GM19467 (cell line): ENCODE measurements around the gene STX7.

Source experiments
- ATAC-seq: cut with Tn5 transposase; IDR thresholded peaks from one replicate; pipeline ENCODE4 v1.9.1; 2021; ENCODE audit warnings: mild to moderate bottlenecking, moderate library complexity; ENCODE audit not compliant: unreplicated experiment

The STX7 gene

DNA sequence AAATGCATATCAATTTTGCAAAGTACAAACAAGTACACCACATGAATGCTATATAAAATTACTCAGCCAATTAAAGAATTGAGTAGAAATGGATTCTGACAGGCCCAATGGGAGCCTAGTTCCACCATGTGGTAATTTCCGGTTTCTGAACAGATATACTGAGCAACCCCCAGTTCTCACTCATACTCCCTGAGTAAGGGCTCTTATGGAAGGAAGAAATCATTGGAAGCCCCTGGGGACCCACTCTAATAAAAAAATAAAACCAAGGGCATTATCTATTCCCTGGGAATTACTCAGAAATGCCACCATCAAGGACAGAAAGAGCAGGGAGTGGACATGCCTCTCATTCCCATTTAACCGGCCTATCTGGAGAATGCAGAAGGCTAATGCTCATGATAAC, 34.6 kb downstream of the STX7 start:
- ATAC-seq, result no peak

DNA sequence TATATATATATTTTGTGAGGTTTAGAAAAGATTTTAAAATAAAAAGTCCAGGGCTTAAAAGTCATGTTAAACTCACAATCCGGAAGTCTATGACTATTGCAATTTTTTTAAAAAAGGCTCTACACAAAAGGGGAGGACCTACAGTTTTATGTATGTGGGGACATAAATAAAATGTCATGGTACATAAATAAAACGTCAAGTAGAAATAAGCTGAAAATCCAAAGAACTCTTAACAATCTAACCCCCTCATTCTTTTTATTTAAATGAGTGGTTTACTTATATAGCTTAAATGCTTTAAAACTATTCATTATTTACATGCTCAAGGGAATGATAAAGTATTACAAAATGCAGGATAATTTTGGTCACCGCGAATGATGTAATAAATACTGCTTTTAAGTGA, 36.2 kb downstream of the STX7 start:
- no peak for ATAC-seq

- ATAC-seq, result no peak
Observed at GRCh38 chr6:132475925-132476324, 37.0 kb downstream of the STX7 start.

GRCh38 chr6:132471787-132472186, 41.1 kb downstream of the STX7 start:
- ATAC-seq, result no peak

DNA sequence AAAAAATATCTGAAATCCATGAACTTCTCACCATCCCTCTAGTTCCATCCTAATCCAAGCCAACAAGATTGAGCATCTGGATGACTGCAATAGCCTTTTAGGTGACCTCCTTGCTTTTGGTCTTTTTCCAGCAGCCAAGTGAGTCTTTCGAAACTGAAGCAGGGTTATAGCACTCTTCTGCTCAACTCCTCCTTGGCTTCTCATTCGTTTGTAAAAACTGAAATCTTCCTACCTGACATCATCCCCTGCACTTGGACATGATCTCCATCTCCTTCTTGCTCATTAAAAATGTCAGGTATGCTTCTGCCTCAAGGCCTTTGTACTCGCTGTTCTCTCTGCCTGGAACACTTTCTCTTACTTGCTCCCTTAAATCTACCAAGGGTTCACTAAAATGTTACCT, 46.0 kb downstream of the STX7 start:
- no peak for ATAC-seq

GRCh38 chr6:132465530-132466485, 47.1 kb downstream of the STX7 start:
- peak; percentile 68 for ATAC-seq

- ATAC-seq, result no peak
Observed at GRCh38 chr6:132464538-132465256, 48.2 kb downstream of the STX7 start.

GRCh38 chr6:132461958-132462357, 51.0 kb downstream of the STX7 start:
- no peak for ATAC-seq

GRCh38 chr6:132459605-132459952, 53.3 kb downstream of the STX7 start:
- no peak for ATAC-seq

DNA sequence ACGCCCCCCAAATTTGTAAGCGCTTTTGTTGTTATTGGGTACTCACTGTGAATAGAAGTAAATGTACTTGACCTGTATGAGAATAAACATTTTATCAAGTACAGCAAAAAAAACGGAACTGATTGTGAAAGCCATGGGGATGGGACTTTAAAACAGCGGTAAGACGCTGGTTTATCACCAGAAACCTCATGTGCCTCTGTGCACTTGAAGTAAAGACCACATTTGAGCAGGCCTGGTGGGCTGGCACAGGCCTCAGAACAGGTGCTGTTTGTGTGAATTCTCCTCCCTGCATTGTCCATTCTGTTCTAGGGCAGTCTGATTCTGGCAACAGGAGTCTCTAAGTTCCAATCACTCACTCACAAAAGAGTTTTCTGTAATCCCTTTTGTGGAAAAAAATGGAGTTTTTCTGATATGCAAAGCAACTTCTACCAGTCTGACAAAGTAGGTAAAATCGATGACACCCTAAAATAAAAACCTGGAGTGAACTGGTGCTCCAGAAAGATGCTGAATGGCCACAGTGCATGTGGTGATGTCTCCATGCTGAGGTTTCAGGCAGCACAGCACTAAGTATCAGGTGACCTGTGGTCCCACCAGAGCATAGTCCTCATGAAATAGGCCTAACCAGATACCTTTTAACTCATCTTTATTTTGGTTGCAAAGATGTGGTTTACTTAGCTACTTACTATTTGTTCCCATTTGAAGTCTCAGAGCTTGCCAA, 53.9 kb downstream of the STX7 start:
- no peak for ATAC-seq

DNA sequence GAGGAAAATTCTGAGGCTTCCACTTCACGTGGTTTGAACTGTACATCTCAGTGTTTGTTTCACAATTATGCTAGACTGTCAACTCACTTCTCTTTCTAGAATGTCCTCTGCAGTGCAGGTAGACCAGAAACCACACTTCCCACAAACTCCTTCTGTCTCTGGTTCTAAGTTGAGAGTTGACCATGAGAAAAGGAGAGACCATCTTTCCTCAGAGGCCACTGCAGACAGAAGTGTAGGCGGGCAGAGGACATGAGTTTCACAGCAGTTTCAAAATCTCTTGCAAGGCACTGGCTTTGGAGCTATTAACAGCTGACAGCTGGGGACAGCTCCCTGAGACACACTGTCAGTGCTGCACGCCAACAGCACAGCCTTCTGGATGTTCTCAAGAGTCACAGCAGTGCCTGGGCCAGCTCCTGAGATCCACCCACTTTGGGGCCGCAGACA, 56.2 kb downstream of the STX7 start:
- ATAC-seq, result peak; percentile 80

- ATAC-seq, result no peak
Observed at GRCh38 chr6:132446855-132447241, 66.1 kb downstream of the STX7 start.

GRCh38 chr6:132446141-132446854, 66.6 kb downstream of the STX7 start:
- ATAC-seq, result no peak

DNA sequence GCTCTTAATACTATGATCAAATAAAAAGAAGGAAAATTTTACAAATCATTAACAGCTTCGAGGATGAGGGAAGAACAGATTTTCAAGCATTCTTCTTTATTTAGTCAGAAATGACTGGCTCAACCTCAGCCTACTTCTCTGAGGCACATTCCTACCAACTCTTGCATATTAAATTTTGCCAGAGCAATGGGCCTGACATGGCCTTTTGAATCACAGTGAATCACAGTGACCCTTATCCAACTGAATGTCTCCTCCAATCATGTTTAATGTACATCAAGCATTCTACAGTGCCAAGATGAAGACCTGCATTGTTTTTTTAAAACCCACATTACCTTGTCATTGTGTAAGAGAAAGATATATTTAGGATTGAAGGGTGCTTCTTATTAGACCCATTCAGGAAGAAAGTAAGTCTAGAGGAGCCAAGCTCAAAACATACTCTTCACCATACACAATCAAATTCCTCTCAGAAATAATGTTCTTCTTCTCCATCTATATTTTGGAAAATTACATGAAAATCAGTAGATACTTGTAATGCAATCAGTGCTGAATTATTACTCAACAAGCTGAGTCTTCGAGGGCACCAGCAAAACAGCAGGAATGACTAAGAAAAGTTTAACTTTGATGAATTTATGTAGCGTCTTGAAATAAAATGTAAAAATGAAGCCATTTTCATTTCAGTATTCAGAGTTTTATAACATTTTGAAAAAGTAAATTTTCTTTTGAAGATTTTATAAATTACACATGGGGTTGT, 67.5 kb downstream of the STX7 start:
- ATAC-seq, result no peak

- no peak for ATAC-seq
Observed at GRCh38 chr6:132443206-132443605, 69.7 kb downstream of the STX7 start.

- no peak for ATAC-seq
Observed at GRCh38 chr6:132430110-132430509, 82.8 kb downstream of the STX7 start.

DNA sequence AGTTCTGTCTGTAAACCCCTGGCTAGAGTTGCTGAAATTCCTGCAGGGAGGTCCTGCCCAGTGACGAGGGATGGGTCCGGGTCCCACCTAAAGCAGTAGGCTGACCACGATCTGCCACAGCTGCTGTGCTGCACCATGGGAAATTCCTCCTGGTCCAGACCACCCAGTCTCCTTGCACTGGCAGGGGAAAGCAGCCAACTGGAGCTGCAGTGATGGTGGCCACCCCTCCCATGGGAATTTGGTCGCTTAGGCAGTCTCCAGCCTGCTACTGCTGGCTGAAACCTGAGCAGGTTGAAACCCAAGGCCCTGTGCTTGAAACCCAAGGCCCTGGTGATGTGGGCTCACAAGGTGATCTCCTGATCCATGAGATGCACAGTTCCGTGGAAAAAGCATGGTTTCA, 87.7 kb downstream of the STX7 start:
- ATAC-seq, result no peak

DNA sequence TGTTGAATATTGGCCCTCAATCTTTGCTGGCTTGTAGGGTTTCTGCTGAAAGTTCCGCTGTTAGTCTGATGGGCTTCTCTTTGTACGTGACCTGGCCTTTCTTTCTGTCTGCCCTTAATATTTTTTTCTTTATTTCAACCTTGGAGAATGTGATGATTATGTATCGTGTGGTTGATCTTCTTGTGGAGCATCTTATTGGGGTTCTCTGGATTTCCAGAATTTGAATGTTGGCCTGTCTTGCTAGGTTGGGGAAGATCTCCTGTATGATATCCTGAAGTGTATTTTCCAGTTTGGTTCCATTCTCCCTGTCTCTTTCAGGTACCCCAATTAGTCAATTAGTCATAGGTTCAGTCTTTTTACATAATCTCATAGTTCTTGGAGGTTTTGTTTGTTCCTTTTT, 89.1 kb downstream of the STX7 start:
- no peak for ATAC-seq

DNA sequence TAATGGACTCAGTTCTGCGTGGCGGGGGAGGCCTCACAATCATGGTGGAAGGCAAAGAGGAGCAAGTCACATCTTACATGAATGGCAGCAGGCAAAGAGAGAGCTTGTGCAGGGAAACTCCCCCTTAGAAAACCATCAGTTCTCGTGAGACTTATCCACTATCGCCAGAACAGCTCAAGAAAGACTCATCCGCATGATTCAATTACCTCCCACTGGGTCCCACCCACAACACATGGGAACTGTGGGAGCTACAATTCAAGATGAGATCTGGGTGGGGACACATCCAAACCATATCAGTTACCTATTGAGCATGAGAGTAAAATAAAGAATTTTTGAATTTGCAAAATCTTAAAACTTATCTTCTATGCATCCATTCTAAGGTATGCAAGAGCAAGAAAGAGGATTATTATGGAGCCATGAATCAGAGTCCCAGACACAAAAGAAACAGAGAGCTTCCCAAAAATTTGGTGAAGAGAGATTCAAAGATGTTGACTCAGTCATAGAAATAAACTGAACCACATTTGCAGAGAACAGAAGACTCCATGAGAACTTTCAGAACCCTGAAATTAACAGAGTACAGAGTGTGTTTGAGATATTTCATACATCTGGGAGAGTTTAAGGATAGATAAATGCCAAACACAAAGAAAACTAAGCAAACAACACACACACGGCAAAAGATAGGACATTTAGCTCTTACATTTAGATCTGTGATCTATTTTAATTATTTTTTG, 94.5 kb downstream of the STX7 start:
- ATAC-seq, result no peak

DNA sequence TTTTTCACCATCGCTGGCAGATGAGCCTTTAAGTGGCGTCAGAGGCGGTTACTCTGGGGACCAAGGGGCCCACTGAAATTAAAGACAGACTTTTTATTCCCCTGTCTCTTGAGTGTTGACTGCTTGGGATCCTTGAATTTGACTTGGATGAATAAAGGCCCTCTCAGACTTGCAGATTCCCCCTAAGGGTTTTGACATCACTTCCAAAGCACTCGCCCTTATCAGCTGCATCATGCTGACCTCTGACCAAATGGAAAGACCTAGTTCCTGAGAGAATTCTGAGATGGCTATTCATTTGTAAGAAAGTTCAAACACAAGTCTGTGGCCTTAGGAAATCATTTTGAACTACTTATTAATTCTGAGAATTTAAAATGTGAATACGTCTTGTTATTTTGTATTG, 98.2 kb downstream of the STX7 start:
- no peak for ATAC-seq
